ENCODE data around the gene FSTL5. TPM values are rescaled to one million over a fixed set of nuclear protein-coding genes. Genes with fewer than 3 reads are reported as not detected.

Gene FSTL5
- total RNA-seq, 4 donors from 2014 or later: not detected

GRCh38 chr4:162102713-162103112 is 61.1 kb downstream of the FSTL5 start:
- peaks cover 5% of the 10 kb centered on the region for H3K9me3 ChIP-seq
- no peaks in the 10 kb centered on the region for H3K36me3 ChIP-seq
- no peak overlapping the region for H3K4me3 ChIP-seq
- WGBS: 71% methylated on average over 1 of the region's 1 CpG
- H3K4me1 ChIP-seq: no peaks in the 10 kb centered on the region
- no peak overlapping the region for H3K27ac ChIP-seq
- DNase-seq (ENCODE audit: low spot score in 2 of 2): no peak
- no peaks in the 10 kb centered on the region for H3K27me3 ChIP-seq
- TF ChIP-seq EP300 (IDR thresholded peaks at IDR 0.05) (no peak), POLR2AphosphoS5 (IDR thresholded peaks at IDR 0.05) (no peak), CTCF (IDR thresholded peaks at IDR 0.05) (no peak), POLR2A (IDR thresholded peaks at IDR 0.05) (no peak)

GRCh38 chr4:162101337-162101736 is 62.5 kb downstream of the FSTL5 start:
- Histone ChIP-seq H3K27me3 (no peaks in the 10 kb centered on the region), H3K4me1 (no peaks in the 10 kb centered on the region), H3K4me3 (no peak overlapping the region), H3K9me3 (peaks cover 5% of the 10 kb centered on the region), H3K27ac (no peak overlapping the region), H3K36me3 (no peaks in the 10 kb centered on the region)
- no peak for TF ChIP-seq EP300 (IDR thresholded peaks at IDR 0.05)
- no peak for TF ChIP-seq POLR2AphosphoS5 (IDR thresholded peaks at IDR 0.05)
- TF ChIP-seq CTCF (IDR thresholded peaks at IDR 0.05): no peak
- TF ChIP-seq POLR2A (IDR thresholded peaks at IDR 0.05): no peak
- WGBS: 44% methylated on average over 1 of the region's 1 CpG
- DNase-seq (ENCODE audit: low spot score in 2 of 2): no peak

- no peak overlapping the region for H3K27ac ChIP-seq
- H3K27me3 ChIP-seq: no peaks in the 10 kb centered on the region
- H3K9me3 ChIP-seq: no peaks in the 10 kb centered on the region
- no peak overlapping the region for H3K4me3 ChIP-seq
- TF ChIP-seq POLR2A (IDR thresholded peaks at IDR 0.05) (no peak), CTCF (IDR thresholded peaks at IDR 0.05) (no peak), POLR2AphosphoS5 (IDR thresholded peaks at IDR 0.05) (no peak), EP300 (IDR thresholded peaks at IDR 0.05) (no peak)
- no peak for DNase-seq (ENCODE audit: low spot score in 2 of 2)
- H3K36me3 ChIP-seq: no peaks in the 10 kb centered on the region
- WGBS: 73% methylated on average over 2 of the region's 2 CpGs
- no peaks in the 10 kb centered on the region for H3K4me1 ChIP-seq
Observed at GRCh38 chr4:162075726-162076125, 88.1 kb downstream of the FSTL5 start.

GRCh38 chr4:162061214-162061613 is 102.6 kb downstream of the FSTL5 start:
- Histone ChIP-seq H3K4me1 (no peaks in the 10 kb centered on the region), H3K4me3 (no peak overlapping the region), H3K27ac (no peak overlapping the region), H3K9me3 (no peaks in the 10 kb centered on the region), H3K36me3 (no peaks in the 10 kb centered on the region), H3K27me3 (no peaks in the 10 kb centered on the region)
- no peak for DNase-seq (ENCODE audit: low spot score in 2 of 2)
- 84% methylated on average over 2 of the region's 2 CpGs for WGBS
- TF ChIP-seq POLR2A (IDR thresholded peaks at IDR 0.05): no peak
- TF ChIP-seq EP300 (IDR thresholded peaks at IDR 0.05): no peak
- no peak for TF ChIP-seq POLR2AphosphoS5 (IDR thresholded peaks at IDR 0.05)
- no peak for TF ChIP-seq CTCF (IDR thresholded peaks at IDR 0.05)

- no peak for DNase-seq (ENCODE audit: low spot score in 2 of 2)
- WGBS: 28% methylated on average over 1 of the region's 1 CpG
- H3K4me1 ChIP-seq: no peaks in the 10 kb centered on the region
Observed at GRCh38 chr4:162059656-162060055, 104.1 kb downstream of the FSTL5 start.

More at GRCh38 chr4:162059656-162060055, 104.1 kb downstream of the FSTL5 start:
- TF ChIP-seq CTCF (IDR thresholded peaks at IDR 0.05): no peak
- TF ChIP-seq POLR2A (IDR thresholded peaks at IDR 0.05): no peak
- TF ChIP-seq POLR2AphosphoS5 (IDR thresholded peaks at IDR 0.05): no peak
- no peak for TF ChIP-seq EP300 (IDR thresholded peaks at IDR 0.05)
- H3K9me3 ChIP-seq: no peaks in the 10 kb centered on the region
- no peak overlapping the region for H3K27ac ChIP-seq
- no peak overlapping the region for H3K4me3 ChIP-seq
- H3K36me3 ChIP-seq: no peaks in the 10 kb centered on the region
- no peaks in the 10 kb centered on the region for H3K27me3 ChIP-seq

All from suprapubic skin (tissue), 4 donors.